MM.1S (cell line): ENCODE results near the gene RYR2.

Experiments
- EZH2 ChIP-seq: fragments of 300-600 bp; sonication (generic); optimal IDR thresholded peaks from 2 replicates; pipeline ENCODE3; 2017; ENCODE audit warnings: low read depth, mild to moderate bottlenecking, antibody characterized with exemption, low read length, mixed read lengths
- TF ChIP-seq, protein P1 (sequence below): fragments of 300-600 bp; sonication (generic); IDR thresholded peaks from 2 replicates; pipeline ENCODE4 v1.5.1; 2016; ENCODE audit warnings: antibody characterized with exemption, low read length, mixed read lengths

DNA sequence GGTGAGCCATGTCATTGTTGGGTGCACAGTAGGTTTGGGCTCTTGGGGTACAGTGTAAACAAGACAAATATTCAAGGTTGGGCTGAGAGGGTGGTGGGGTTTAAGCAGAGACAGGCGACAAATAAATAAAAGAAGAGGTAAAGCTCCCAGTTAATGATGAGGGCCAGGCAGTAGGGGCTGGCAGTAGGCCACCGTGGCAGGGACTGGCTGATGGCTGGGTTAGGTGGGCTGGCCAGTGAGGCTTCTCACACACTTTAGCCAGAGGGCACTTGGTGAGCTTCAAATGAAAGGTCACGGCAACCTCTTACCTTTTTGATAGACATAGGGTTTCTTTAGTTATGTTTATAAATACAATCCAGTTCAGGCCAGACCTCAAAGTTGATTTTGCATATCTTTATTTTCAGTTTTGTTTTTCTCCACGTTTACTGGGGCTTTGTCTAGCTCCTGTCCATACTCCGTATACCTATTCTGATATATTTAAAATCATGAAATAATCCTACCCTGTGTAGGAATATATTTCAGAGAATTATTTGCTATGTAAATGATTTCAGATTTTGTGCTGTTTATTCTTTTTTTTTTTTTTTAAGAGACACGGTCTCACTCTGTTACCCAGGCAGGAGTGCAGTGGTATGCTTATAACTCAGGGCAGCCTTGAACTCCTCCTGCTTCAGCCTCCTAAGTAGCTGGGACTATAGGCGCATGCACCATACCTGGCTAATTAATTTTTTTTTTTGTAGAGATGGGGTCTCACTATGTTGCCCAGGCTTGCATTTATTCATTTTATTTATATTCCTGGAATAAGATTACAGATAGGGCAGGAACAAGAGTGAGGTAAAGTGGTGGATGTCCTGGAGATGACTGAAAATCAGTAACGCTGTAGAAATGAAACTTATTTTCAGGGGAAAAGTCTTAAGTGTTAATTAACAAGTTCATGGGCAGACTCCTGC, 122.7 kb downstream of the RYR2 start:
- TF ChIP-seq, protein P1, sequence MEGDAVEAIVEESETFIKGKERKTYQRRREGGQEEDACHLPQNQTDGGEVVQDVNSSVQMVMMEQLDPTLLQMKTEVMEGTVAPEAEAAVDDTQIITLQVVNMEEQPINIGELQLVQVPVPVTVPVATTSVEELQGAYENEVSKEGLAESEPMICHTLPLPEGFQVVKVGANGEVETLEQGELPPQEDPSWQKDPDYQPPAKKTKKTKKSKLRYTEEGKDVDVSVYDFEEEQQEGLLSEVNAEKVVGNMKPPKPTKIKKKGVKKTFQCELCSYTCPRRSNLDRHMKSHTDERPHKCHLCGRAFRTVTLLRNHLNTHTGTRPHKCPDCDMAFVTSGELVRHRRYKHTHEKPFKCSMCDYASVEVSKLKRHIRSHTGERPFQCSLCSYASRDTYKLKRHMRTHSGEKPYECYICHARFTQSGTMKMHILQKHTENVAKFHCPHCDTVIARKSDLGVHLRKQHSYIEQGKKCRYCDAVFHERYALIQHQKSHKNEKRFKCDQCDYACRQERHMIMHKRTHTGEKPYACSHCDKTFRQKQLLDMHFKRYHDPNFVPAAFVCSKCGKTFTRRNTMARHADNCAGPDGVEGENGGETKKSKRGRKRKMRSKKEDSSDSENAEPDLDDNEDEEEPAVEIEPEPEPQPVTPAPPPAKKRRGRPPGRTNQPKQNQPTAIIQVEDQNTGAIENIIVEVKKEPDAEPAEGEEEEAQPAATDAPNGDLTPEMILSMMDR: no peak
- TF ChIP-seq EZH2: no peak
